IMR-90 (cell line): ENCODE results near the gene GJA4.

Experiments used
- CHD1 ChIP-seq: IDR thresholded peaks from 2 replicates; pipeline ENCODE4 v1.6.1; 2012; ENCODE audit warnings: low read depth, low read length, improper control_type of control experiment
- CTCF ChIP-seq: conservative IDR thresholded peaks from 2 replicates; pipeline ENCODE4 v1.5.1; 2012; ENCODE audit warnings: mild to moderate bottlenecking, low read depth, low read length, improper control_type of control experiment
- ELK1 ChIP-seq: fragments of 150-350 bp; IDR thresholded peaks from 2 replicates; pipeline ENCODE4 v1.6.1; 2016; ENCODE audit warnings: low read depth, mild to moderate bottlenecking, low read length, moderate library complexity, borderline replicate concordance
- POLR2A ChIP-seq: IDR thresholded peaks from 2 replicates; pipeline ENCODE4 v1.6.1; 2012; ENCODE audit warnings: mild to moderate bottlenecking, low read depth, low read length
- RFX5 ChIP-seq: IDR thresholded peaks from 2 replicates; pipeline ENCODE4 v1.8.0; 2012; ENCODE audit warnings: low read depth, mild to moderate bottlenecking, low read length, moderate library complexity

GRCh38 chr1:34796990-34797389 lies 4.2 kb downstream of the GJA4 start:
- TF ChIP-seq CTCF (no peak), RFX5 (no peak), POLR2A (no peak), CHD1 (no peak), ELK1 (no peak)
